HL-60 (cell line): Measurements from ENCODE around the gene MYOM1.

ENCODE experiments used
- DNase-seq, 2 experiments: peaks; one replicate each; pipeline ENCODE4 v3.0.0-alpha.2; 2010 to 2020; ENCODE audit warnings: low read depth in 1 of 2, low spot score in 1 of 2
- H3K27ac ChIP-seq: fragments of 250-450 bp; sonication (Bioruptor Pico); replicated peaks from 2 replicates; pipeline ENCODE4 v1.5.1; 2020; ENCODE audit warnings: mild to moderate bottlenecking, moderate library complexity
- H3K27me3 ChIP-seq: fragments of 250-450 bp; sonication (Bioruptor Pico); 2 replicates; pipeline ENCODE4 v1.5.1; 2021; ENCODE audit warnings: mild to moderate bottlenecking, moderate library complexity; ENCODE audit not compliant: insufficient read depth, poor library complexity, severe bottlenecking
- H3K4me3 ChIP-seq: replicated peaks from 2 replicates; pipeline ENCODE4 v1.5.1; 2011; ENCODE audit warnings: mild to moderate bottlenecking, control low read depth, low read length; ENCODE audit not compliant: insufficient read depth
- CTCF ChIP-seq: IDR thresholded peaks from one replicate; pipeline ENCODE4 v1.5.1; 2011; ENCODE audit warnings: low read length, control low read depth, inconsistent platforms; ENCODE audit not compliant: insufficient read depth
- GABPA ChIP-seq: IDR thresholded peaks from 2 replicates; pipeline ENCODE4 v1.6.1; 2012; ENCODE audit warnings: low read depth
- POLR2AphosphoS5 ChIP-seq: IDR thresholded peaks from 2 replicates; pipeline ENCODE4 v1.6.1; 2012; ENCODE audit warnings: low read depth
- REST ChIP-seq: IDR thresholded peaks from 2 replicates; pipeline ENCODE4 v1.6.1; 2012; ENCODE audit warnings: low read depth; ENCODE audit not compliant: insufficient replicate concordance
- SPI1 ChIP-seq: IDR thresholded peaks from 2 replicates; pipeline ENCODE4 v1.6.1; 2012; ENCODE audit warnings: low read depth, mild to moderate bottlenecking, borderline replicate concordance

MYOM1 gene

GRCh38 chr18:3154214-3154613, 65.6 kb downstream of the MYOM1 start:
- Histone ChIP-seq H3K4me3 (no peak overlapping the region), H3K27me3 (no peaks in the 10 kb centered on the region), H3K27ac (no peak overlapping the region)
- no peak for DNase-seq
- TF ChIP-seq POLR2AphosphoS5 (no peak), GABPA (no peak), REST (no peak), SPI1 (no peak), CTCF (no peak)

- no peak overlapping the region for H3K27ac ChIP-seq
- no peaks in the 10 kb centered on the region for H3K27me3 ChIP-seq
- TF ChIP-seq SPI1 (no peak), POLR2AphosphoS5 (no peak), GABPA (no peak), REST (no peak), CTCF (no peak)
- no peak for DNase-seq
- no peak overlapping the region for H3K4me3 ChIP-seq
Measured at GRCh38 chr18:3153107-3153704, 66.6 kb downstream of the MYOM1 start.

GRCh38 chr18:3152294-3152693, 67.5 kb downstream of the MYOM1 start:
- no peak overlapping the region for H3K4me3 ChIP-seq
- TF ChIP-seq GABPA: no peak
- no peak for TF ChIP-seq REST
- no peak for TF ChIP-seq POLR2AphosphoS5
- no peak for TF ChIP-seq CTCF
- no peak for TF ChIP-seq SPI1
- no peaks in the 10 kb centered on the region for H3K27me3 ChIP-seq
- no peak overlapping the region for H3K27ac ChIP-seq
- DNase-seq: no peak
